Neural progenitor cell (in vitro differentiated cells): ENCODE data around the gene THAP11. TPM values are rescaled to one million over a fixed set of nuclear protein-coding genes. Genes with fewer than 3 reads are reported as not detected.

Experiments
- DNase-seq: peaks from one replicate; pipeline ENCODE4 v3.0.0-alpha.2; 2016; ENCODE audit warnings: low spot score
- H2AFZ ChIP-seq: fragments of 200-600 bp; sonication (generic); replicated peaks from 2 replicates; pipeline ENCODE4 v1.6.1; 2016; ENCODE audit warnings: antibody characterized with exemption
- H3F3A ChIP-seq: fragments of 200-600 bp; sonication (generic); 2 replicates; pipeline ENCODE4 v1.6.1; 2016; ENCODE audit warnings: antibody characterized with exemption, low read depth
- H3K27ac ChIP-seq: fragments of 200-600 bp; sonication (generic); 2 replicates; pipeline ENCODE4 v1.5.1; 2016; ENCODE audit warnings: mild to moderate bottlenecking
- H3K27me3 ChIP-seq: fragments of 200-600 bp; sonication (generic); 2 replicates; pipeline ENCODE4 v1.6.1; 2016; ENCODE audit warnings: mild to moderate bottlenecking, moderate library complexity
- H3K36me3 ChIP-seq: fragments of 200-600 bp; sonication (generic); 2 replicates; pipeline ENCODE4 v1.5.1; 2016
- H3K4me1 ChIP-seq: fragments of 200-600 bp; sonication (generic); 2 replicates; pipeline ENCODE4 v1.6.1; 2016; ENCODE audit warnings: mixed run types
- H3K4me2 ChIP-seq: fragments of 200-600 bp; sonication (generic); 2 replicates; pipeline ENCODE4 v1.6.1; 2016
- H3K4me3 ChIP-seq: fragments of 200-600 bp; sonication (generic); 2 replicates; pipeline ENCODE4 v1.5.1; 2016
- H3K79me2 ChIP-seq: fragments of 200-600 bp; sonication (generic); 2 replicates; pipeline ENCODE4 v1.6.1; 2016; ENCODE audit warnings: low read depth
- H3K9ac ChIP-seq: fragments of 200-600 bp; sonication (generic); 2 replicates; pipeline ENCODE4 v1.6.1; 2016
- H3K9me3 ChIP-seq: fragments of 200-600 bp; sonication (generic); 2 replicates; pipeline ENCODE4 v1.5.1; 2016; ENCODE audit warnings: low read depth
- H4K20me1 ChIP-seq: fragments of 200-600 bp; sonication (generic); 2 replicates; pipeline ENCODE4 v1.6.1; 2016; ENCODE audit warnings: low read depth
- H3K27ac Mint-ChIP-seq: 3 replicates; pipeline ENCODE4 v1.8.0; 2021; ENCODE audit warnings: mixed read lengths
- H3K27me3 Mint-ChIP-seq: 2 replicates; pipeline ENCODE4 v1.8.0; 2022; ENCODE audit warnings: low read depth, mild to moderate bottlenecking, inconsistent platforms, moderate library complexity, mixed read lengths; ENCODE audit not compliant: insufficient read depth
- H3K36me3 Mint-ChIP-seq: 3 replicates; pipeline ENCODE4 v1.8.0; 2021; ENCODE audit warnings: mixed read lengths
- H3K4me1 Mint-ChIP-seq: 3 replicates; pipeline ENCODE4 v1.8.0; 2021; ENCODE audit warnings: mixed read lengths
- H3K4me3 Mint-ChIP-seq: 3 replicates; pipeline ENCODE4 v1.8.0; 2021; ENCODE audit warnings: mild to moderate bottlenecking, moderate library complexity, mixed read lengths
- H3K9me3 Mint-ChIP-seq: 3 replicates; pipeline ENCODE4 v1.8.0; 2020; ENCODE audit warnings: mixed read lengths
- CTCF ChIP-seq: fragments of 200-600 bp; sonication (generic); IDR thresholded peaks from 2 replicates; pipeline ENCODE4 v1.5.1; 2017; ENCODE audit warnings: antibody characterized with exemption, mild to moderate bottlenecking
- EZH2 ChIP-seq: fragments of 200-600 bp; sonication (generic); IDR thresholded peaks from 2 replicates; pipeline ENCODE4 v1.6.1; 2017; ENCODE audit warnings: antibody characterized with exemption, mild to moderate bottlenecking, moderate library complexity
- EZH2phosphoT487 ChIP-seq: fragments of 200-600 bp; sonication (generic); IDR thresholded peaks from 2 replicates; pipeline ENCODE4 v1.6.1; 2017; ENCODE audit warnings: antibody characterized with exemption
- total RNA-seq: library from RNA; depleted of rRNA; stranded (reverse); fragments of >200 nt; gene quantifications from 2 replicates; pipeline ENCODE4 v1.2.3, GENCODE V29; 2015; ENCODE audit warnings: low replicate concordance

Gene THAP11
- total RNA-seq, 1 donor from 2014 or later, result 27.3 TPM

- Mint-ChIP-seq H3K27me3 (peaks cover 2% of the 10 kb centered on the region), H3K36me3 (peaks cover 17% of the 10 kb centered on the region)
- H3K36me3 ChIP-seq, result no peaks in the 10 kb centered on the region
Measured at GRCh38 chr16:67882374-67883145, 40.4 kb downstream of the THAP11 start.

GRCh38 chr16:67883146-67883871 lies 41.2 kb downstream of the THAP11 start:
- Histone ChIP-seq H3K4me2 (no peak overlapping the region), H3K4me3 (no peak overlapping the region), H3K27ac (no peak overlapping the region), H3K9me3 (no peaks in the 10 kb centered on the region), H3K27me3 (no peaks in the 10 kb centered on the region), H2AFZ (no peak overlapping the region), H3K4me1 (peaks cover 18% of the 10 kb centered on the region), H3K36me3 (no peaks in the 10 kb centered on the region), H3F3A (peaks cover 27% of the 10 kb centered on the region), H3K79me2 (no peaks in the 10 kb centered on the region), H4K20me1 (peaks cover 26% of the 10 kb centered on the region), H3K9ac (no peak overlapping the region)
- DNase-seq, result no peak
- Mint-ChIP-seq H3K4me1 (peaks cover 4% of the 10 kb centered on the region), H3K27me3 (peaks cover 2% of the 10 kb centered on the region), H3K36me3 (peaks cover 17% of the 10 kb centered on the region), H3K27ac (peak overlapping the region; percentile 3), H3K9me3 (no peaks in the 10 kb centered on the region), H3K4me3 (no peak overlapping the region)
- no peak for TF ChIP-seq EZH2
- no peak for TF ChIP-seq EZH2phosphoT487
- TF ChIP-seq CTCF, result no peak

More at GRCh38 chr16:67882374-67883145, 40.4 kb downstream of the THAP11 start:
- Histone ChIP-seq H3F3A (peaks cover 20% of the 10 kb centered on the region), H3K9me3 (no peaks in the 10 kb centered on the region), H3K4me3 (no peak overlapping the region), H3K9ac (no peak overlapping the region), H2AFZ (no peak overlapping the region), H3K4me2 (no peak overlapping the region), H3K27me3 (no peaks in the 10 kb centered on the region), H4K20me1 (peaks cover 26% of the 10 kb centered on the region), H3K4me1 (peaks cover 12% of the 10 kb centered on the region), H3K79me2 (no peaks in the 10 kb centered on the region), H3K27ac (no peak overlapping the region)
- no peak for TF ChIP-seq CTCF
- DNase-seq, result no peak
- Mint-ChIP-seq H3K4me1 (peaks cover 4% of the 10 kb centered on the region), H3K9me3 (no peaks in the 10 kb centered on the region), H3K4me3 (no peak overlapping the region), H3K27ac (no peak overlapping the region)

GRCh38 chr16:67883872-67884261 lies 41.7 kb downstream of the THAP11 start:
- no peaks in the 10 kb centered on the region for H3K36me3 ChIP-seq
- DNase-seq, result peak; percentile 78
- no peak overlapping the region for H3K4me3 ChIP-seq
- H3K27ac ChIP-seq, result no peak overlapping the region
- Mint-ChIP-seq H3K27ac (no peak overlapping the region), H3K9me3 (no peaks in the 10 kb centered on the region), H3K27me3 (peaks cover 2% of the 10 kb centered on the region), H3K4me3 (no peak overlapping the region), H3K4me1 (peaks cover 4% of the 10 kb centered on the region), H3K36me3 (peaks cover 15% of the 10 kb centered on the region)
- H3K4me1 ChIP-seq, result peaks cover 24% of the 10 kb centered on the region
- H3K27me3 ChIP-seq, result no peaks in the 10 kb centered on the region
- H4K20me1 ChIP-seq, result peaks cover 26% of the 10 kb centered on the region
- H3K4me2 ChIP-seq, result no peak overlapping the region
- H3K79me2 ChIP-seq, result no peaks in the 10 kb centered on the region
- H3K9ac ChIP-seq, result no peak overlapping the region
- H2AFZ ChIP-seq, result no peak overlapping the region
- no peaks in the 10 kb centered on the region for H3K9me3 ChIP-seq
- TF ChIP-seq CTCF (peak; percentile 86), EZH2phosphoT487 (no peak), EZH2 (no peak)
- peaks cover 32% of the 10 kb centered on the region for H3F3A ChIP-seq
